Prostate gland (tissue), 2 donors: ENCODE measurements around the gene INAFM2.

Experiments
- POLR2AphosphoS5 ChIP-seq: sonication (generic); formaldehyde crosslinking; IDR thresholded peaks from one replicate; pipeline ENCODE4 v1.6.1; 2017; ENCODE audit warnings: antibody characterized with exemption
- TF ChIP-seq, protein P1 (sequence below), 4 experiments: fragments of 200-600 bp in 2 of 4; fragments of 450-650 bp in 2 of 4; sonication (generic) in 2 of 4; IDR thresholded peaks; 1 replicate in 3 of 4; 2 replicates in 1 of 4; pipeline ENCODE4 v1.5.1; 2016 to 2019; ENCODE audit warnings: antibody characterized with exemption in 4 of 4, mild to moderate bottlenecking in 2 of 4, moderate library complexity in 2 of 4

DNA sequence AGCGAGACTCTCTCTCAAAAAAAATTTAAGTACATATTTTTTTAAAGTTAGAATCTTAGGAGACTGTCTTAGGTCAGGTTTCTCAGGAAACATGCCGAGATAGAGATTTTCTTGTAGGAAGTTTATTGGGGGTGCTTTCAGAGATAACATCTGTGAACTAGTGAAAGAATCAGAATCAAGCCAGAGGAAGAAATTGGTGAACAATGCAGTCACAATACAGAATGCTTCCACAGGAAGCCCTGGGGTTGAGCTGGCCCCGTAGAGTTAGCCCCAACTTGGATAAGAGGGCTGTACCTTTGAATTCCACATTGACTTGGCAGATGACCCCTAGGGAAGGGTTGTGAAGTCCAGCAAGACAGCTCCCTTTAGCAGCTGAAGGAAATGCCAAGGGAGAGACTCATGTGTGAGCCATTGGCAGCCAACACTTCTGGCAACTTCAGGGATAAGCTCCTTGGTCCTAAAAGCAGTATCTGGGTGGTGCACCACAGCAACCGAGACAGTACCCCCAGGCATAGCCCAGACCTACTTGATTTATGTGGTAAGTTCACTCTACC is 8.7 kb upstream of the INAFM2 start:
- TF ChIP-seq POLR2AphosphoS5, result no peak
- TF ChIP-seq, protein P1, sequence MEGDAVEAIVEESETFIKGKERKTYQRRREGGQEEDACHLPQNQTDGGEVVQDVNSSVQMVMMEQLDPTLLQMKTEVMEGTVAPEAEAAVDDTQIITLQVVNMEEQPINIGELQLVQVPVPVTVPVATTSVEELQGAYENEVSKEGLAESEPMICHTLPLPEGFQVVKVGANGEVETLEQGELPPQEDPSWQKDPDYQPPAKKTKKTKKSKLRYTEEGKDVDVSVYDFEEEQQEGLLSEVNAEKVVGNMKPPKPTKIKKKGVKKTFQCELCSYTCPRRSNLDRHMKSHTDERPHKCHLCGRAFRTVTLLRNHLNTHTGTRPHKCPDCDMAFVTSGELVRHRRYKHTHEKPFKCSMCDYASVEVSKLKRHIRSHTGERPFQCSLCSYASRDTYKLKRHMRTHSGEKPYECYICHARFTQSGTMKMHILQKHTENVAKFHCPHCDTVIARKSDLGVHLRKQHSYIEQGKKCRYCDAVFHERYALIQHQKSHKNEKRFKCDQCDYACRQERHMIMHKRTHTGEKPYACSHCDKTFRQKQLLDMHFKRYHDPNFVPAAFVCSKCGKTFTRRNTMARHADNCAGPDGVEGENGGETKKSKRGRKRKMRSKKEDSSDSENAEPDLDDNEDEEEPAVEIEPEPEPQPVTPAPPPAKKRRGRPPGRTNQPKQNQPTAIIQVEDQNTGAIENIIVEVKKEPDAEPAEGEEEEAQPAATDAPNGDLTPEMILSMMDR (IDR thresholded peaks at IDR 0.05), result no peak
